CMK (cell line): ENCODE results near the gene MGMT.

ENCODE experiments used
- DNase-seq: peaks from one replicate; pipeline ENCODE4 v3.0.0-alpha.2; 2010; ENCODE audit warnings: low read depth

The MGMT gene

GRCh38 chr10:129800796-129801340 is 333.8 kb downstream of the MGMT start:
- DNase-seq = no peak

GRCh38 chr10:129807211-129807610 is 340.2 kb downstream of the MGMT start:
- no peak for DNase-seq

GRCh38 chr10:129808092-129808983 is 341.3 kb downstream of the MGMT start:
- no peak for DNase-seq

- no peak for DNase-seq
These were observed 342.4 kb downstream of the MGMT start for GRCh38 chr10:129809431-129809830.

GRCh38 chr10:129809841-129810240 is 342.8 kb downstream of the MGMT start:
- no peak for DNase-seq

- DNase-seq = no peak
These were observed 344.2 kb downstream of the MGMT start for GRCh38 chr10:129811208-129811607.

- no peak for DNase-seq
These were observed 345.4 kb downstream of the MGMT start for GRCh38 chr10:129812398-129812797.

- DNase-seq = no peak
These were observed 347.9 kb downstream of the MGMT start for GRCh38 chr10:129814681-129815646.

GRCh38 chr10:129815898-129816655 is 349.0 kb downstream of the MGMT start:
- DNase-seq = no peak

- no peak for DNase-seq
These were observed 349.6 kb downstream of the MGMT start for GRCh38 chr10:129816656-129817045.
